ENCODE measurements around the gene ANO1.

Gene ANO1

GRCh38 chr11:70095541-70096252 is 17.6 kb downstream of the ANO1 start:
- no peak overlapping the region for H3K4me3 ChIP-seq (ENCODE audit: low read depth, low read length)
- TF ChIP-seq, protein P1, sequence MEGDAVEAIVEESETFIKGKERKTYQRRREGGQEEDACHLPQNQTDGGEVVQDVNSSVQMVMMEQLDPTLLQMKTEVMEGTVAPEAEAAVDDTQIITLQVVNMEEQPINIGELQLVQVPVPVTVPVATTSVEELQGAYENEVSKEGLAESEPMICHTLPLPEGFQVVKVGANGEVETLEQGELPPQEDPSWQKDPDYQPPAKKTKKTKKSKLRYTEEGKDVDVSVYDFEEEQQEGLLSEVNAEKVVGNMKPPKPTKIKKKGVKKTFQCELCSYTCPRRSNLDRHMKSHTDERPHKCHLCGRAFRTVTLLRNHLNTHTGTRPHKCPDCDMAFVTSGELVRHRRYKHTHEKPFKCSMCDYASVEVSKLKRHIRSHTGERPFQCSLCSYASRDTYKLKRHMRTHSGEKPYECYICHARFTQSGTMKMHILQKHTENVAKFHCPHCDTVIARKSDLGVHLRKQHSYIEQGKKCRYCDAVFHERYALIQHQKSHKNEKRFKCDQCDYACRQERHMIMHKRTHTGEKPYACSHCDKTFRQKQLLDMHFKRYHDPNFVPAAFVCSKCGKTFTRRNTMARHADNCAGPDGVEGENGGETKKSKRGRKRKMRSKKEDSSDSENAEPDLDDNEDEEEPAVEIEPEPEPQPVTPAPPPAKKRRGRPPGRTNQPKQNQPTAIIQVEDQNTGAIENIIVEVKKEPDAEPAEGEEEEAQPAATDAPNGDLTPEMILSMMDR (IDR thresholded peaks at IDR 0.05; ENCODE audit: borderline replicate concordance, insufficient read depth, low read depth, low read length) = no peak

DNA sequence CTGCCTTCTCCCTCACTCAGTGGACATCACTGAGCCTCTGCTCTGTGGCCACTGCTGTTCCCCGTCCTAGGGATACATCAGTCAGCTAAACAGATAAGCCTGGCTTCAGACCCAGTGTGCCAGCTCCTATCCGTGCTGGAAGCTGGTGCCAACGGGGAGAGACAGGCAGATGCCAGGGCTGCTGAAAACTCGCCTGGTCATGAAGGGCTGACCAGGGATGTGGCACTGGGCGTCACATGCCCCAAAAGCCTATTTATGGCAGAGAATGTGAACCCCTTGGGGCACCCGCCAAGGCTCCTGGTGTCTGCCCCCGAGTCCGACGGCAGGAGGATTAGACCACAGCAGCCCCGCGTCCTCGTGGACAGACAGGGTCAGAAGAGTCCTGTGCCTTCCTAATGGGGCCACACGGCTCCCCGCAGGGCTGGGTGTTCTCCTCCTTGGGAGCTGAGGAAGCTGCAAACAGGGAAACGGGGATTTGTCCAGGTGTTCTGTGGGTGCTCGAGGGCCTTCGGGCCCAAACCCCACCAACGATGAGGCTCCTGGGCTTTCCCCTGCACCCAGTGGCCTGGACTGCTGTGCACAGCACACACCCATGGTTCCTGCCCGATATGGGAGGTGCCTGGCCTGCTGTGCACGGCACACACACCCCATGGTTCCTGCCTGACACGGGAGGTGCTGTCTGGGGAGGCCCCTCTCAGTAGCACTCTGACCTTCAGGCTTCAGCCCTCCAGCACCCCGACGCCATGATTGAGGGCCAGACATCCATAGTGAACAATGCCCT is 19.9 kb downstream of the ANO1 start:
- TF ChIP-seq, protein P1 (IDR thresholded peaks at IDR 0.05; ENCODE audit: borderline replicate concordance, insufficient read depth, low read depth, low read length) = no peak

DNA sequence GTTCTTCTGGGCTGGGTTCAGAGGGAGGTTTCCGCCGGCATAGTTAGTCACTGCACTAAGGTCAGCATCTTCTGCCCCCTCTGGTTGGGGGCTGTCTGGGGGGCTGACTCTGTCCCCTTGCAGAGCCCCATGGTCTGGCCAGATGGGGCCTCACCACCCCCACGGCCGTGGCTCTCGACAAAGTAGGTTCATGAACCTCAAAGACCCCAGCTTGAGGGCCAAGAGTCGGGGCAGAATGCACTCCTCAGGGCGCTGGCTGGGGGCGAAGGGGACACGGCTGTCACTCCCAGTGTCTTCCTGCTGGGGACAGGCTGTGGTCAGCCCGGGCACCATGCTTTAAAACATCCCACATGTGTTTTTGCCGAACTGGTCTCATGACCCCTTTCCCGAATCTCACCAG is 20.8 kb downstream of the ANO1 start:
- TF ChIP-seq, protein P1 (IDR thresholded peaks at IDR 0.05; ENCODE audit: borderline replicate concordance, insufficient read depth, low read depth, low read length) = no peak
- H3K4me3 ChIP-seq (ENCODE audit: low read depth, low read length) = no peak overlapping the region

More for the DNA sequence above, 19.9 kb downstream of the ANO1 start:
- no peak overlapping the region for H3K4me3 ChIP-seq (ENCODE audit: low read depth, low read length)

DNA sequence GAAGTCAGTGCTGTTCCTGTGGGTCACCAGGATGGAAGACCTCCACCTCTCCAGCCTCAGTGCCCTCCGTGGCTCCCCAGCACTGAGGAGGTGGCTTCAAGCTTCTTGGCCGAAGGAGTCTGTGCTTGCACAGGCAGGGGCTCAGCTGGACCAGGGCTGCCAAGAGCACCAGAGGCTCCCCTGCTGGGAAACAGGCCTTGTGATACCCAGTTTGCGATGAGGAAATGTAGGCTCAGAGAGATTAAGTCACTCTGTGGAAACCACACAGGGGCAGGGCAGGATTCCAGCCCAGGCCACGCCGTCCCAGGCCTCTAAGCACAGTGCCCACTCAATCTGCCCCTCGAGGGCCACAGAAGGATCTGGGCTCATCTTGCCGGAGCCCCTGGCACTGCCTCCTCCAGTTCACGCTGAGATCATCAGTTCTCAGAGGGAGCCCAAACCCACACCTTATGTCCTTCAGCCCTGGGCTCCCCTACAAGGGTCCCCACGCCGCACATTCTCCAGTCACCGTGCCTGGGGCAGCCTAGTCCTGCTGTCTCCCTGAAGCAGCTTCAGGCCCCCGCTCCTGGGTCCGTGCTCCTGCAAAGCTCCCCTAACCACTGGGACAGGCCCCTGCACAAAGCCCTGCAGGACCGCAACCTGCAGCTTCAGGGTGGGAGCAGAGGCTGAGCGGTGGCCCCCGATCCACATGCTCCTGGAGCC is 21.6 kb downstream of the ANO1 start:
- H3K4me3 ChIP-seq (ENCODE audit: low read depth, low read length) = no peak overlapping the region
- TF ChIP-seq, protein P1 (IDR thresholded peaks at IDR 0.05; ENCODE audit: borderline replicate concordance, insufficient read depth, low read depth, low read length) = no peak

- TF ChIP-seq, protein P1 (IDR thresholded peaks at IDR 0.05; ENCODE audit: borderline replicate concordance, insufficient read depth, low read depth, low read length) = no peak
- no peak overlapping the region for H3K4me3 ChIP-seq (ENCODE audit: low read depth, low read length)
These were observed 22.1 kb downstream of the ANO1 start for GRCh38 chr11:70100280-70100603.

- TF ChIP-seq, protein P1 (IDR thresholded peaks at IDR 0.05; ENCODE audit: borderline replicate concordance, insufficient read depth, low read depth, low read length) = no peak
- no peak overlapping the region for H3K4me3 ChIP-seq (ENCODE audit: low read depth, low read length)
These were observed 22.7 kb downstream of the ANO1 start for GRCh38 chr11:70100791-70101190.

All from GM12875 (cell line).